GM23338 (cell line): ENCODE measurements around the gene PACS1. TPM values are rescaled to one million over a fixed set of nuclear protein-coding genes. Genes with fewer than 3 reads are reported as not detected.

Experiments
- ATAC-seq: fragments of 200-7000 bp; cut with Tn5 transposase; 3 replicates; pipeline ENCODE4 v1.9.1; 2020
- DNase-seq: peaks from one replicate; pipeline ENCODE4 v3.0.0-alpha.2; 2015; ENCODE audit warnings: low spot score
- H2AFZ ChIP-seq: fragments of 200-600 bp; sonication (generic); 2 replicates; pipeline ENCODE4 v1.8.0; 2016; ENCODE audit warnings: antibody characterized with exemption, mild to moderate bottlenecking, moderate library complexity
- H3F3A ChIP-seq: fragments of 200-600 bp; sonication (generic); replicated peaks from 2 replicates; pipeline ENCODE4 v1.8.0; 2017; ENCODE audit warnings: antibody characterized with exemption, mixed run types, low read depth
- H3K27ac ChIP-seq: fragments of 200-600 bp; sonication (generic); 2 replicates; pipeline ENCODE4 v1.6.1; 2016; ENCODE audit warnings: low read depth
- H3K27me3 ChIP-seq: fragments of 200-600 bp; sonication (generic); 2 replicates; pipeline ENCODE4 v1.8.0; 2016; ENCODE audit warnings: mild to moderate bottlenecking, mixed run types, moderate library complexity; ENCODE audit not compliant: insufficient read depth
- H3K36me3 ChIP-seq: fragments of 200-600 bp; sonication (generic); 2 replicates; pipeline ENCODE4 v1.8.0; 2016; ENCODE audit warnings: mild to moderate bottlenecking; ENCODE audit not compliant: insufficient read depth
- H3K4me1 ChIP-seq: fragments of 200-600 bp; sonication (generic); 2 replicates; pipeline ENCODE4 v1.8.0; 2016; ENCODE audit warnings: mild to moderate bottlenecking, moderate library complexity; ENCODE audit not compliant: insufficient read depth
- H3K4me2 ChIP-seq: fragments of 200-600 bp; sonication (generic); 2 replicates; pipeline ENCODE4 v1.7.1; 2017; ENCODE audit warnings: mixed run types
- H3K4me3 ChIP-seq: fragments of 200-600 bp; sonication (generic); 2 replicates; pipeline ENCODE4 v1.6.1; 2016; ENCODE audit warnings: mixed run types
- H3K79me2 ChIP-seq: fragments of 200-600 bp; sonication (generic); replicated peaks from 2 replicates; pipeline ENCODE4 v1.8.0; 2017; ENCODE audit warnings: mild to moderate bottlenecking; ENCODE audit not compliant: insufficient read depth
- H3K9me2 ChIP-seq: fragments of 200-600 bp; sonication (generic); 2 replicates; pipeline ENCODE4 v1.8.0; 2017; ENCODE audit not compliant: insufficient read depth
- H4K20me1 ChIP-seq: fragments of 200-600 bp; sonication (generic); replicated peaks from 2 replicates; pipeline ENCODE4 v1.8.0; 2017; ENCODE audit warnings: mild to moderate bottlenecking; ENCODE audit not compliant: insufficient read depth
- H3K27ac Mint-ChIP-seq: 2 replicates; pipeline ENCODE4 v1.8.0; 2020; ENCODE audit warnings: inconsistent platforms, mild to moderate bottlenecking, moderate library complexity, mixed read lengths
- H3K27me3 Mint-ChIP-seq: 3 replicates; pipeline ENCODE4 v1.8.0; 2022; ENCODE audit warnings: low read depth, mild to moderate bottlenecking, moderate library complexity, mixed read lengths, inconsistent platforms; ENCODE audit not compliant: insufficient read depth, poor library complexity
- H3K36me3 Mint-ChIP-seq: 3 replicates; pipeline ENCODE4 v1.8.0; 2021; ENCODE audit warnings: low read depth, mild to moderate bottlenecking, inconsistent platforms, moderate library complexity, mixed read lengths
- H3K4me1 Mint-ChIP-seq: 3 replicates; pipeline ENCODE4 v1.8.0; 2020; ENCODE audit warnings: mild to moderate bottlenecking, inconsistent platforms, mixed read lengths
- H3K4me3 Mint-ChIP-seq: 3 replicates; pipeline ENCODE4 v1.8.0; 2021; ENCODE audit warnings: moderate library complexity, mild to moderate bottlenecking, inconsistent platforms, mixed read lengths
- H3K9me3 Mint-ChIP-seq: 3 replicates; pipeline ENCODE4 v1.8.0; 2020; ENCODE audit warnings: moderate library complexity, mild to moderate bottlenecking, inconsistent platforms, mixed read lengths
- CREB1 ChIP-seq: fragments of 250-450 bp; sonication (Bioruptor Pico); IDR thresholded peaks from 2 replicates; pipeline ENCODE4 v1.5.0; 2020; ENCODE audit warnings: low read depth, mild to moderate bottlenecking, moderate library complexity
- EZH2 ChIP-seq: fragments of 200-600 bp; sonication (generic); IDR thresholded peaks from one replicate; pipeline ENCODE4 v1.8.0; 2017; ENCODE audit warnings: antibody characterized with exemption, mild to moderate bottlenecking, low read depth; ENCODE audit not compliant: unreplicated experiment
- EZH2phosphoT487 ChIP-seq: fragments of 200-600 bp; sonication (generic); IDR thresholded peaks from one replicate; pipeline ENCODE4 v1.8.1; 2018; ENCODE audit warnings: antibody characterized with exemption; ENCODE audit not compliant: unreplicated experiment
- NANOG ChIP-seq: IDR thresholded peaks from 2 replicates; pipeline ENCODE4 v1.6.1; 2016; ENCODE audit warnings: antibody characterized with exemption, borderline replicate concordance
- POLR2AphosphoS5 ChIP-seq: IDR thresholded peaks from 2 replicates; pipeline ENCODE4 v1.6.1; 2016; ENCODE audit warnings: antibody characterized with exemption, low read depth
- STAT1 ChIP-seq: IDR thresholded peaks from one replicate; pipeline ENCODE4 v1.6.1; 2016; ENCODE audit warnings: antibody characterized with exemption; ENCODE audit not compliant: unreplicated experiment
- ZNF114 ChIP-seq: fragments of 250-450 bp; sonication (Bioruptor Pico); IDR thresholded peaks from 2 replicates; pipeline ENCODE4 v1.5.0; 2020; ENCODE audit warnings: mild to moderate bottlenecking, moderate library complexity
- polyA plus RNA-seq: library from polyadenylated mRNA; unstranded; fragments of >200 nt; fragmentation: Nextera tagmentation; extraction: Ambion mirVana; gene quantifications from 2 replicates; pipeline ENCODE4 v1.2.1, GENCODE V29; 2016
- total RNA-seq: library from RNA; depleted of rRNA; stranded (reverse); fragments of >200 nt; shearing (Covaris generic); gene quantifications from 2 replicates; pipeline ENCODE4 v1.2.3, GENCODE V29; 2014
- TF ChIP-seq, protein P1 (sequence below), 2 experiments: fragments of 200-600 bp in 1 of 2; sonication (generic) in 1 of 2; conservative IDR thresholded peaks; 2 replicates each; pipeline versions ENCODE4 v1.5.1 to v1.6.1; 2016 to 2017; ENCODE audit warnings: antibody characterized with exemption in 2 of 2, low read depth in 2 of 2, mild to moderate bottlenecking in 2 of 2, moderate library complexity in 1 of 2
- TF ChIP-seq, protein P2 (sequence below): IDR thresholded peaks from one replicate; pipeline ENCODE4 v1.6.1; 2018; ENCODE audit warnings: antibody characterized with exemption; ENCODE audit not compliant: unreplicated experiment
- TF ChIP-seq, protein P3 (sequence below): IDR thresholded peaks from 2 replicates; pipeline ENCODE4 v1.6.1; 2016; ENCODE audit warnings: antibody characterized with exemption

The PACS1 gene
- total and polyA plus RNA-seq, 2 experiments from 2014 or later, result 8.0 to 37.5 TPM

DNA sequence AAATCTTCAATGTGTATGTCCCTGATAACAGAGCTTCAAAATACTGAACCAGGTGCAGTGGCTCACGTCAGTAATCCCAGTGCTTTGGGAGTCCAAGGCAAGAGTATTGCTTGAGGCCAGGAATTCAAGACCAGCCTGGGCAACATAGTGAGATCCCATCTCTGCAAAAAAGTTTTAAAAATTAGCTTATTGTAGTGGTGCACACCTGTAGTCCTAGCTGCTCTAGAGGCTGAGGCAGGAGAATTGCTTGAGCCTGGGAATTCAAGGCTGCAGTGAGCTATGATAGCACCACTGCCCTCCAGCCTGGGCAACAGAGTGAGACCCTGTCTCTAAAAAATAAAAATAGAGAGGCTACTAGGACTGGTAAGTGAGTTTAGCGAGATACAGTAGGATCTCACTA, 84.0 kb downstream of the PACS1 start (continued):
- TF ChIP-seq, protein P1, sequence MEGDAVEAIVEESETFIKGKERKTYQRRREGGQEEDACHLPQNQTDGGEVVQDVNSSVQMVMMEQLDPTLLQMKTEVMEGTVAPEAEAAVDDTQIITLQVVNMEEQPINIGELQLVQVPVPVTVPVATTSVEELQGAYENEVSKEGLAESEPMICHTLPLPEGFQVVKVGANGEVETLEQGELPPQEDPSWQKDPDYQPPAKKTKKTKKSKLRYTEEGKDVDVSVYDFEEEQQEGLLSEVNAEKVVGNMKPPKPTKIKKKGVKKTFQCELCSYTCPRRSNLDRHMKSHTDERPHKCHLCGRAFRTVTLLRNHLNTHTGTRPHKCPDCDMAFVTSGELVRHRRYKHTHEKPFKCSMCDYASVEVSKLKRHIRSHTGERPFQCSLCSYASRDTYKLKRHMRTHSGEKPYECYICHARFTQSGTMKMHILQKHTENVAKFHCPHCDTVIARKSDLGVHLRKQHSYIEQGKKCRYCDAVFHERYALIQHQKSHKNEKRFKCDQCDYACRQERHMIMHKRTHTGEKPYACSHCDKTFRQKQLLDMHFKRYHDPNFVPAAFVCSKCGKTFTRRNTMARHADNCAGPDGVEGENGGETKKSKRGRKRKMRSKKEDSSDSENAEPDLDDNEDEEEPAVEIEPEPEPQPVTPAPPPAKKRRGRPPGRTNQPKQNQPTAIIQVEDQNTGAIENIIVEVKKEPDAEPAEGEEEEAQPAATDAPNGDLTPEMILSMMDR (conservative IDR thresholded peaks at IDR 0.05; ENCODE audit: low read depth in 2 of 2), result no peak
- TF ChIP-seq ZNF114 (no peak), NANOG (no peak), EZH2 (no peak)
- TF ChIP-seq, protein P2, sequence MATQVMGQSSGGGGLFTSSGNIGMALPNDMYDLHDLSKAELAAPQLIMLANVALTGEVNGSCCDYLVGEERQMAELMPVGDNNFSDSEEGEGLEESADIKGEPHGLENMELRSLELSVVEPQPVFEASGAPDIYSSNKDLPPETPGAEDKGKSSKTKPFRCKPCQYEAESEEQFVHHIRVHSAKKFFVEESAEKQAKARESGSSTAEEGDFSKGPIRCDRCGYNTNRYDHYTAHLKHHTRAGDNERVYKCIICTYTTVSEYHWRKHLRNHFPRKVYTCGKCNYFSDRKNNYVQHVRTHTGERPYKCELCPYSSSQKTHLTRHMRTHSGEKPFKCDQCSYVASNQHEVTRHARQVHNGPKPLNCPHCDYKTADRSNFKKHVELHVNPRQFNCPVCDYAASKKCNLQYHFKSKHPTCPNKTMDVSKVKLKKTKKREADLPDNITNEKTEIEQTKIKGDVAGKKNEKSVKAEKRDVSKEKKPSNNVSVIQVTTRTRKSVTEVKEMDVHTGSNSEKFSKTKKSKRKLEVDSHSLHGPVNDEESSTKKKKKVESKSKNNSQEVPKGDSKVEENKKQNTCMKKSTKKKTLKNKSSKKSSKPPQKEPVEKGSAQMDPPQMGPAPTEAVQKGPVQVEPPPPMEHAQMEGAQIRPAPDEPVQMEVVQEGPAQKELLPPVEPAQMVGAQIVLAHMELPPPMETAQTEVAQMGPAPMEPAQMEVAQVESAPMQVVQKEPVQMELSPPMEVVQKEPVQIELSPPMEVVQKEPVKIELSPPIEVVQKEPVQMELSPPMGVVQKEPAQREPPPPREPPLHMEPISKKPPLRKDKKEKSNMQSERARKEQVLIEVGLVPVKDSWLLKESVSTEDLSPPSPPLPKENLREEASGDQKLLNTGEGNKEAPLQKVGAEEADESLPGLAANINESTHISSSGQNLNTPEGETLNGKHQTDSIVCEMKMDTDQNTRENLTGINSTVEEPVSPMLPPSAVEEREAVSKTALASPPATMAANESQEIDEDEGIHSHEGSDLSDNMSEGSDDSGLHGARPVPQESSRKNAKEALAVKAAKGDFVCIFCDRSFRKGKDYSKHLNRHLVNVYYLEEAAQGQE, result no peak

DNA sequence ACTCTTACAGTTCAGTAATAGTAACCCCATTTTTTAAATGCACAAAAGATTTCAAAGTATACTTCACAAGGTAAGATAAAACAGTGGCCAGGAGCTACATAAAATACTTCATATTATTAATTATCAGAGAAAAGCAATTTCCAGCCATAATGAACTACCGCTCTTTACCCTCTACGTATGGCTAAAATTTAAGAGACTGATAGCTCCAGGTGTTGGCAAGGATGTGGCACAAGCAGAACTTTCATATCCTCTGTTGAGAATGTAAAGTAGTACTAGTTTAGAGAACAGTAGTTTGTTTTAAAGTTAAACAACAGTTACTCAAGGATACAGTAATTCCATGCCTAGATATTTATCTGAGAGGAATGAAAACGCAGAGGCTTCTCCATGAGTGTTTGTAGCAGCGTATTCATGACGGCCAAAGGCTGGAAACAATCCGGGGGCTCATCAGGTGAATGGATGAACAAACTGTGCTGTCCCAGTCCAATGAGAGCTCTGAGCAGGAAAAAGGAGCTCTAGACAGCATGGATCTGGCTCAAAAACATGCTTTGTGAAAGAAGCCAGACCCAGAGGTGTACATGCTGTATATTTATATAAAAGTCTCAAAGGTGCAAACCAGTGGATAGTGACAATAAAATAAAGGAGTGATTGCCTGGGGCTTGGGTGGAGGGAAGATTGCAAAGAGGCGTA, 85.5 kb downstream of the PACS1 start:
- Histone ChIP-seq H3K4me1 (no peaks in the 10 kb centered on the region), H4K20me1 (no peaks in the 10 kb centered on the region; the same call in 1 of the 2 replicates), H3K9me2 (no peaks in the 10 kb centered on the region), H3K27ac (no peak overlapping the region), H3K4me3 (no peak overlapping the region), H3F3A (no peaks in the 10 kb centered on the region), H3K36me3 (no peaks in the 10 kb centered on the region), H2AFZ (no peak overlapping the region), H3K79me2 (no peaks in the 10 kb centered on the region), H3K27me3 (no peaks in the 10 kb centered on the region), H3K4me2 (no peak overlapping the region)
- Mint-ChIP-seq H3K27ac (no peak overlapping the region), H3K36me3 (no peaks in the 10 kb centered on the region), H3K4me3 (no peak overlapping the region), H3K9me3 (no peaks in the 10 kb centered on the region), H3K4me1 (peaks cover 3% of the 10 kb centered on the region; the same call in 2 of the 3 replicates), H3K27me3 (peaks cover 3% of the 10 kb centered on the region)
- ATAC-seq, result no peak
- DNase-seq, result no peak
- TF ChIP-seq STAT1, result no peak
- no peak for TF ChIP-seq CREB1 (CRISPR knock-in tag)
- TF ChIP-seq, protein P3, sequence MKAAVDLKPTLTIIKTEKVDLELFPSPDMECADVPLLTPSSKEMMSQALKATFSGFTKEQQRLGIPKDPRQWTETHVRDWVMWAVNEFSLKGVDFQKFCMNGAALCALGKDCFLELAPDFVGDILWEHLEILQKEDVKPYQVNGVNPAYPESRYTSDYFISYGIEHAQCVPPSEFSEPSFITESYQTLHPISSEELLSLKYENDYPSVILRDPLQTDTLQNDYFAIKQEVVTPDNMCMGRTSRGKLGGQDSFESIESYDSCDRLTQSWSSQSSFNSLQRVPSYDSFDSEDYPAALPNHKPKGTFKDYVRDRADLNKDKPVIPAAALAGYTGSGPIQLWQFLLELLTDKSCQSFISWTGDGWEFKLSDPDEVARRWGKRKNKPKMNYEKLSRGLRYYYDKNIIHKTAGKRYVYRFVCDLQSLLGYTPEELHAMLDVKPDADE, result no peak
- no peak for TF ChIP-seq ZNF114
- TF ChIP-seq EZH2phosphoT487, result no peak
- TF ChIP-seq, protein P1 (conservative IDR thresholded peaks at IDR 0.05; ENCODE audit: low read depth in 2 of 2), result no peak
- no peak for TF ChIP-seq POLR2AphosphoS5
- TF ChIP-seq NANOG, result no peak
